ENCODE data around the gene DPYSL5.

DNA sequence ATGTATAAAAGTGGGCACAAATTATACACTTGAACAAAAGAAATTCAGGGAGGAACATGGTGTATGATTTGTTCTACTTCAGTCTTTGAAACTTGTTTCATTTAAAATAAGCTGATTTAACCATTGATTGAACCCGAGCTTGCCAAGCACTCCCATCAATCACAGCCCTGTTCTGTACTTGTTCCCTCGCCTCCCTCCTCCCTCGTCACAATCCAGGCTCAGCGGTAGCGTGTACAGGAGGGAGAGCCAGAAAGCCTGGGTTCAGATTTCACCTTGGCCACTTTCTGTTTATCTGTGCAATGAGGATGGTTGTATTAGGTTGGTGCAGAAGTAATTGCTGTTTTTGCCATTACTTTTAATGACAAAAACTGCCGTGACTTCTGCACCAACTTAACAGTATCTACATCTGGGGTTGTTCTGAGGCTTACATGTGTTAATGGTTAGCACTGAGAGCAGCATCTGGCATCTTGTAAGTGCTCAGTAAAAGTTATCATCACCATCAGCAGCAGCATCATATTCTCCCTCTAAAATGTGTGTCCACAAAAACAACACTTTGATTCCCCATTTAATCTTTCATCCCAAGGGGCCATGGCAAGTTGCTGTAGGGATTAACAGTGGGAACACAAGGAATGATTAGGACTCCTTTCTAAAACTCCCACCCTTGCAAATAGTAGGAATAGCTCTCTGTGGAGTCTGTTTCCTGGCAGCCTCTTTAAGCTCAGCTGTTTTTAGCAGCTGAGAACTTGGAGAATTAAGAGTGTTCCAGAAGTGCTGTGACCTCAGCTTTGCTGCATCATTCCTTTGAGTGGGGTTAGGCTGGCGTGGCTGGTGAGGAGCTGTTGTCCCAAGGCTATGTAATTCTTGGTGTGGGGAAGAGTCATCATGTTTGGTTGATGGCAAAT is 4.7 kb downstream of the DPYSL5 start:
- TF ChIP-seq, protein P1, sequence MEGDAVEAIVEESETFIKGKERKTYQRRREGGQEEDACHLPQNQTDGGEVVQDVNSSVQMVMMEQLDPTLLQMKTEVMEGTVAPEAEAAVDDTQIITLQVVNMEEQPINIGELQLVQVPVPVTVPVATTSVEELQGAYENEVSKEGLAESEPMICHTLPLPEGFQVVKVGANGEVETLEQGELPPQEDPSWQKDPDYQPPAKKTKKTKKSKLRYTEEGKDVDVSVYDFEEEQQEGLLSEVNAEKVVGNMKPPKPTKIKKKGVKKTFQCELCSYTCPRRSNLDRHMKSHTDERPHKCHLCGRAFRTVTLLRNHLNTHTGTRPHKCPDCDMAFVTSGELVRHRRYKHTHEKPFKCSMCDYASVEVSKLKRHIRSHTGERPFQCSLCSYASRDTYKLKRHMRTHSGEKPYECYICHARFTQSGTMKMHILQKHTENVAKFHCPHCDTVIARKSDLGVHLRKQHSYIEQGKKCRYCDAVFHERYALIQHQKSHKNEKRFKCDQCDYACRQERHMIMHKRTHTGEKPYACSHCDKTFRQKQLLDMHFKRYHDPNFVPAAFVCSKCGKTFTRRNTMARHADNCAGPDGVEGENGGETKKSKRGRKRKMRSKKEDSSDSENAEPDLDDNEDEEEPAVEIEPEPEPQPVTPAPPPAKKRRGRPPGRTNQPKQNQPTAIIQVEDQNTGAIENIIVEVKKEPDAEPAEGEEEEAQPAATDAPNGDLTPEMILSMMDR (conservative IDR thresholded peaks at IDR 0.05 in 1 of 2, IDR thresholded peaks at IDR 0.05 in 1 of 2; ENCODE audit: low read depth in 1 of 2, low read length in 2 of 2): no peak
- no peak for TF ChIP-seq EZH2 (IDR thresholded peaks at IDR 0.05; ENCODE audit: low read length, missing control alignments)
